HG03025 (cell line): ENCODE data around the gene ABCG8.

Experiments
- ATAC-seq: cut with Tn5 transposase; IDR thresholded peaks from one replicate; pipeline ENCODE4 v1.9.1; 2021; ENCODE audit warnings: mild to moderate bottlenecking, moderate library complexity; ENCODE audit not compliant: unreplicated experiment, low FRiP score

Gene ABCG8

GRCh38 chr2:43838560-43839267 is at the start of gene ABCG8, which contains the start of gene ABCG5:
Gene ABCG8, plus strand, starts transcription at chr2:43838971. Its CDS starts 83 bp downstream, at chr2:43839054.
Gene ABCG5, minus strand, starts transcription at chr2:43838839. Its CDS starts 160 bp downstream, at chr2:43838679.
- ATAC-seq, result no peak

- no peak for ATAC-seq
These were observed 48.6 kb upstream of the ABCG8 start for GRCh38 chr2:43790147-43790546.

DNA sequence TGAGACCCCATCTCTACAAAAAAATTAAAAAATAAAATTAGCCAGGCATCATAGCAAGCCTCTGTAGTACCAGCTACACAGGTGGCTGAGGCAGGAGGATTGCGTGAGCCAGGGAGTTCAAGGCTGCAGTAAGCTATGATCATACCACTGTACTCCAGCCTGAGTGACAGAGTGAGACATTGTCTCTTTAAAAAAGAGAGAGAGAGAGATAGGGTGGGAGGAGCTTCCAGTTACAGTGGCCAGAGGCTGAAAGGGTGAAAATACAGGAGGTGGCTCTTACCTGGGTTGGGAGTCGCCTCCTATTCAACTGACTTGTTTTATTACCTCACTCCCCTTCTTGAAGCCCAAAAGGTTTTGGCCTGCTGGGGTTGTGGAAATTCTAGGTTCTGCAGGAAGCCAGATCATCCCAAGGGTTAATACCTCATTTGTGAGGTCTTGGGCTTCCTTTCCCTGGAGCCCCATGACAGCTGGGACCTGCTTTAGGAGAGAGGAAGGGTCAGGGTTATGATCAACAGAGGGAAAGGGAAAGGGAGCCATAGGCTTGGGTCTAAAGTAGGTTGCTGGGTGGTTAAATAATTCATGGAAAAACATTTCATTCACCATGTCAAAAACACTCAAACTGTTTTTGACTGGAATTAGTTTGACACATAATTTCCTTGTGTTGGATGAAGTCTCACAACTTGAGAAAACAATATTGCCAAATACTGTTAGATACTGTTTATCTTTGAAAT is 47.6 kb upstream of the ABCG8 start:
- no peak for ATAC-seq

DNA sequence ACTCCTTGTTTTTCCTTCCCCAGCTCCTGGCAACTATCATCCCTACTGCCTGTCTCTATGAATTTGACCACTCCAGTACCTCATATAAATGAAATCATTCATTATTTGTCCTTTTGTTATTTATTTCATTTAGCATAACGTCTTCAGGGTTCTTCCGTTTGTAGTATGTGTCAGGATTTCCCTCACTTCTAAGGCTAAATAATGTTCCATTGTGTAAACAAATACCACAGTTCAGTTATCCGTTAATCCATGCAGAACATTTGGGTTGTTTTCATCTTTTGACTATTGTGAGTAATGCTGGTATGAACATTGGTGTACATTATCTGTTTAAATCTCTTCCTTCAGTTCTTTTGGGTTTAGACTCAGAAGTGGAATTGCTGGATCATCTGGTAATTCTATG is 46.1 kb upstream of the ABCG8 start:
- ATAC-seq, result no peak

GRCh38 chr2:43794956-43795355 is 43.8 kb upstream of the ABCG8 start:
- no peak for ATAC-seq

- ATAC-seq, result no peak
These were observed 42.6 kb upstream of the ABCG8 start for GRCh38 chr2:43796206-43796605.

GRCh38 chr2:43798300-43798699 is 40.5 kb upstream of the ABCG8 start:
- no peak for ATAC-seq

- ATAC-seq, result no peak
These were observed 37.9 kb upstream of the ABCG8 start for GRCh38 chr2:43800894-43801293.

GRCh38 chr2:43802135-43802534 is 36.6 kb upstream of the ABCG8 start:
- no peak for ATAC-seq

- no peak for ATAC-seq
These were observed 35.7 kb upstream of the ABCG8 start for GRCh38 chr2:43803113-43803512.

DNA sequence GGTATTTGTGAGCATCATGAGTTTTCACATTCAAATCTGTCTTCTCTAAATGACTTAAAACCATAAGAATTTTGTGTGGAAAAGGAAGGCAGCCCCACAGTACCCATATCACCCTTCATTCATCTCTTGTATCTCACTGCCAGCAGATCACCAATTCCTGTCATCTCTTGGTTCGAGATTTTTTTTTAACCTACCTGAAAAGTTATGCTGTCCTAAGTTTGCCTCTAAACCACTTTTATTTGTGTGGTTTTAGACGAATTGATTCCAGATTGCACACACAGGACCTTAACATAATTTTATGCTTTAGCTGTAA is 32.1 kb upstream of the ABCG8 start:
- ATAC-seq, result no peak

DNA sequence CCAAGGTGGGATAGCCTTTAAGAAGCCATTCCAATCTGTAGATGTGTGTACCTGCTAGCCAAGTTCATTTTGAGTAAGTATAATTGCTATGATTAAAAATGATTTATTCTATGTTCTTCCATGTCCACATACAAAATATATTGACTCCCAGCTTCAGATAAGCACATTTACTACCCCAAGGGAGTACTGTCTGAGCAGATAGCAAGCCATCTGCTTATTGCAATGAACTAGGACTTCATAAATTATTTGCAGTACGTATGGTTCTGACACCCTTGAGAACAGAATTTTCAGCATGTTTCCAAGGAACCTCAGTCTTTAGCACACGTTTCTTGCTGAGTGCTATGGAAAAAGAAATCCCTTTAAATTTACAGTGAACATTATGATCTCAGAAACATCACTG is 28.3 kb upstream of the ABCG8 start:
- ATAC-seq, result no peak

DNA sequence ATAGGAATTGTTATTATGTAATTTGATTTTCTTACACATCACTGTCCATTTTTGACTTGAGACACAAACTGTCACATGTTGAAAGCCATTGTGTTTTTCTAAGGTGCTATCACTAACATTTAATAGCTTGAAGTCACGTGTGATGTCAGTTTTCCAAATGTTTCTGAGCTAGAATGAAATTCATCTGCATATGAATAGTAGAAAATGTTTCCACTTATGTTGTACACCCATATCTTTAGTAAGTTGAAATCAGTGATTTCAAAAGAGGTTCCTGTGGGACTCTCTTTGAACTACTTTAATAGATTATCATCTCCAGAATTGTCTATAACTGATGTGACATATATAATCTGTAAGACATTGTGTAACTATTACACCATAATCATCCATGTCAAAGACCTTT is 27.9 kb upstream of the ABCG8 start:
- ATAC-seq, result no peak

DNA sequence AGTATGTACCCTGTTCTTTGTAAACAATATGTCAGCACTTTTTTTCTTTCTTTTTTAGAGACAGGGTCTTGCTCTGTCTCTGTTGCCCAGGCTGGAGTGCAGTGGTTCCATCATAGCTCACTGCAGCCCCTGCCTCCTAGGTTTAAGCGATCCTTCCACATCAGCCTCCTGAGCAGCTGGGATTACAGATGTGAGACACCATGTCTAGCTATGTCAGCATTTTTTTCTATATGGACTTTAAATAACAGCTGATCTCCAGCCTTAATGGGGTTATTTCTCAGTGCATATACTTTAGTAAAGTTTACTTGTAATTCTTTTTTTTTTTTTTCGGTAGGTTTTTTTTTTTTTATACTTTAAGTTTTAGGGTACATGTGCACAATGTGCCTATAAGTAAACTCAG is 26.8 kb upstream of the ABCG8 start:
- no peak for ATAC-seq

DNA sequence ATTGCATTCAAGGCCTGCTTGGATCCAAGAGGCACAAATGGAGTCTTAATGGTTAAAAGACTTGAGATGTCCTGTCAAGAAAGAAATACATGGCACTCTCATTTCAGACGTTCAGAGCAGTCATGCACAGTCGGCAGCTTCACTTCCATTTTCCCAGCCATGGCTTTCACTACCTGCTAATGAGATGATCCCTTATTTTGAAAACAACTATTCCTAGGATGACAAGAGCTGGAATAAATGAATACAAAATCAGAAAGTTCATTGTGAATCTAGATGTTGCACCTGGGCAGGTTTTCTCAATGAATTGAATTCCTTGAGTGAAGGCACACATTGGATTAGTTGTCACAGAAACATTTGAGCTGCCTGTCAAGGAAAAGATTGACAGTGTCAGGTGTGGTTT is 25.8 kb upstream of the ABCG8 start:
- no peak for ATAC-seq

GRCh38 chr2:43814711-43815110 is 24.1 kb upstream of the ABCG8 start:
- no peak for ATAC-seq

- ATAC-seq, result no peak
These were observed 20.0 kb upstream of the ABCG8 start for GRCh38 chr2:43818761-43819160.

DNA sequence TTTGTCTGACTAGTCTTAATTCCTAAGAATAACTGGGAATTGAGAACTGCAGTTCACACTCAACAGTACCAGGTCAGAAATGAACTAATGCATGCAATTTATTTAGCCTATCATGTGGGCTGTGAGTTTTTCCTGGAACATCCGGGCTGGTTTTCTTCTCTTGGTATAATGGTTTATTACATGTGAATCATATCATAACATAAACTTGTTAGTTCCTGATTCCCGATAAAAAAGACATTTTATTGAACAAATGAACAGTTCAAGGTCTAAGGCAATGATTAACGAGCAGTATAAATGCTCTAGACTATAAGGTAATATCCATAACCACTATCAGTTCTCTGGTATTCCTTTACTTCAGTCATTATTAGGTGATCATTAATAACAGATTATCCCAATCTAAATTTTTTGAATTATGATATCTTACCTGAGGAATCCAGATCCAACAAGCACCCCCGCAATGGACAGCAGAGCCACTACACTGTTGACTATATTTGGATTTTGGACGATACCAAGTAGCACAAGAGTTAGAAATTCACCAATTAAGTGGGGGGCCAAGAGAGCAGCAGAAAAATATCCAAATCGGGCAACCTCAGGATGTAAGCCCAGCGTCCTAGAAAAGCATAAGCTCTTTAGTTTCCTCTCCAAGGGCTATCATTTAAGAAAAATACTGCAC is 19.1 kb upstream of the ABCG8 start:
- ATAC-seq, result no peak

DNA sequence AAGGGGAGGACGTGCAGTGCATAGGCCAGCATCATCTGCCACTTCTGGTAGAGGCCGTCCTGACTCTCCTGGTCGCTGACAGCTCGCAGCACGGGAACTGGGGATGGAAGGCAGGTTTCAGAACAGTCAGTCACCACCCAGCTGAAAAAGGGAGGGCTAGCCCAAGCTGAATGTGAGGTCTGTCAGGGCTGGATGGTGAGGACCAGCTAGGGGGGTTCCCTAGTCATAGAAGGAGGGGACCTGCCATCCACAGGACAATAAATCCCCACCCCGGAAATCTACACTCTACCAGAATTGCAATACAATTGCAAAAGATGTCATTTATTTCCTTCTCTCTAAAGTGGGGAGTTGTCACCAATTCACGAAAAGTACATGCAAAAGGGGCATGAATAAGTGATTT is 15.9 kb upstream of the ABCG8 start:
- no peak for ATAC-seq

DNA sequence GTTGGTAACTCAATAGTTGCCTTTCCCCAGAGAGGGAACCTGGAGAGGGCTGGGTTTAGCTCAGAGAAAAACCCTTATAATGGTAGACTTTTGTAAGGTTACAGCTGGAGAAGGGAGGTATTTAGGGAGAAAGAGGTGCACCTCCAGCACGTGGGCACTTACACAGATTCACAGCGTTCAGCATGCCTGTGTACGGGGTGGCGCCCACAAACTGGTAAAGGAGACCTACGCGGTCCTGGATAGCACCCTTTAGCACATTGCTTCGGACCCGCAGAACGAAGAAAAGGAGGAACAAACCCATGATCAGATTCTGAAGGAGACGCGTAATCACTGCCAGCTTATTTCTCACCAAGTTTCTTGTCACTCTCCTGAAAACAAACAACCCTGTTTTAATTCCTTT is 15.0 kb upstream of the ABCG8 start:
- ATAC-seq, result no peak

DNA sequence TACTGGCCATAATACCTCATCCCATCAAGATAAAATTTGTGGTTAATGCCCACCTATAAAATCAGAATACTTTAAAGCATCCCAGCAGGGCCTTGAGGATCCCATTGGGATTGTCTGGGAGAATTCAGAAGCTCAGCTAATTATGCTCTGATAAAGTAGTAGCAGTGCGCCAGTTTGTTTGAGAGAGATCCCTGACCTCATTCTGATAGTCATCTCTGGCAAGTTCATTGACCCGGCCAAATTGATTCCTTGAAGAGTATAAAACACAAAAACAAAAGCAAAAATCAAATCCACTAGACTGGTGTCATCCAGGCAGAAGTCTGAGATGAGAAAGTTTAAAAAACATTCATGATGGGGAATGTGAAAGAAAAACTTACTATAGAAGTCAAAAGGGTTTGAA is 14.3 kb upstream of the ABCG8 start:
- no peak for ATAC-seq
